Mesenchymal stem cell (in vitro differentiated cells and primary cell): ENCODE data around the gene PTK6.

Experiments
- DNase-seq: peaks from one replicate; pipeline ENCODE4 v3.0.0-alpha.2; 2013
- H2AFZ ChIP-seq: one replicate; pipeline ENCODE4 v1.6.1; 2013; ENCODE audit warnings: low read depth, mild to moderate bottlenecking, control low read depth, inconsistent platforms, low read length, moderate library complexity
- H2AK5ac ChIP-seq: 2 replicates; pipeline ENCODE4 v1.6.1; 2013; ENCODE audit warnings: low read length, moderate library complexity, mild to moderate bottlenecking, inconsistent platforms; ENCODE audit not compliant: severe bottlenecking
- H2BK120ac ChIP-seq: one replicate; pipeline ENCODE4 v1.6.1; 2013; ENCODE audit warnings: low read depth, mild to moderate bottlenecking, inconsistent platforms, low read length, moderate library complexity
- H2BK12ac ChIP-seq, 2 experiments: one replicate each; pipeline ENCODE4 v1.6.1; 2013; ENCODE audit warnings: inconsistent platforms in 2 of 2, low read length in 2 of 2, mild to moderate bottlenecking in 2 of 2, moderate library complexity in 2 of 2, control low read depth in 1 of 2
- H2BK15ac ChIP-seq: one replicate; pipeline ENCODE4 v1.6.1; 2013; ENCODE audit warnings: mild to moderate bottlenecking, low read depth, inconsistent platforms; ENCODE audit not compliant: poor library complexity, severe bottlenecking
- H2BK5ac ChIP-seq: 2 replicates; pipeline ENCODE4 v1.6.1; 2013; ENCODE audit warnings: low read depth, mild to moderate bottlenecking, low read length, control low read depth, inconsistent platforms; ENCODE audit not compliant: poor library complexity, severe bottlenecking
- H3K14ac ChIP-seq, 2 experiments: one replicate each; pipeline ENCODE4 v1.6.1; 2013; ENCODE audit warnings: inconsistent platforms in 2 of 2, low read length in 2 of 2, control low read depth in 1 of 2, mild to moderate bottlenecking in 1 of 2, moderate library complexity in 1 of 2
- H3K18ac ChIP-seq, 2 experiments: one replicate each; pipeline ENCODE4 v1.6.1; 2013; ENCODE audit warnings: inconsistent platforms in 2 of 2, low read length in 2 of 2, control low read depth in 1 of 2, low read depth in 1 of 2, mild to moderate bottlenecking in 1 of 2
- H3K23ac ChIP-seq, 2 experiments: one replicate each; pipeline ENCODE4 v1.6.1; 2013; ENCODE audit warnings: inconsistent platforms in 2 of 2, low read length in 2 of 2, mild to moderate bottlenecking in 2 of 2, moderate library complexity in 2 of 2, control low read depth in 1 of 2
- H3K27ac ChIP-seq: 2 replicates; pipeline ENCODE4 v1.5.1; 2013; ENCODE audit warnings: mild to moderate bottlenecking, moderate library complexity, low read length, control low read depth, inconsistent platforms; ENCODE audit not compliant: poor library complexity, severe bottlenecking
- H3K27me3 ChIP-seq, 2 experiments: 2 replicates each; pipeline versions ENCODE4 v1.6.1 to v1.7.0; 2013; ENCODE audit warnings: low read length in 2 of 2, mild to moderate bottlenecking in 2 of 2, moderate library complexity in 2 of 2, control low read depth in 1 of 2, inconsistent platforms in 1 of 2; ENCODE audit not compliant: control insufficient read depth in 1 of 2, insufficient read depth in 1 of 2
- H3K36me3 ChIP-seq, 2 experiments: 2 replicates each; pipeline versions ENCODE4 v1.6.1 to v1.7.0; 2013; ENCODE audit warnings: low read length in 2 of 2, control low read depth in 1 of 2, inconsistent platforms in 1 of 2, low read depth in 1 of 2, mild to moderate bottlenecking in 1 of 2; ENCODE audit not compliant: insufficient read depth in 2 of 2, control insufficient read depth in 1 of 2
- H3K4ac ChIP-seq, 2 experiments: one replicate each; pipeline ENCODE4 v1.6.1; 2013; ENCODE audit warnings: inconsistent platforms in 2 of 2, low read length in 2 of 2, mild to moderate bottlenecking in 2 of 2, moderate library complexity in 2 of 2, control low read depth in 1 of 2, low read depth in 1 of 2
- H3K4me1 ChIP-seq: 2 replicates; pipeline ENCODE4 v1.6.1; 2013; ENCODE audit warnings: low read depth, low read length, control low read depth; ENCODE audit not compliant: control insufficient read depth, insufficient read depth
- H3K4me2 ChIP-seq: 2 replicates; pipeline ENCODE4 v1.6.1; 2013; ENCODE audit warnings: low read length, mild to moderate bottlenecking, inconsistent platforms; ENCODE audit not compliant: poor library complexity, severe bottlenecking
- H3K4me3 ChIP-seq, 2 experiments: 2 replicates each; pipeline versions ENCODE4 v1.5.1 to v1.7.0; 2013; ENCODE audit warnings: low read length in 2 of 2, mild to moderate bottlenecking in 2 of 2, control low read depth in 1 of 2, low read depth in 1 of 2; ENCODE audit not compliant: insufficient read depth in 1 of 2
- H3K79me1 ChIP-seq: replicated peaks from 2 replicates; pipeline ENCODE4 v1.6.1; 2013; ENCODE audit warnings: mild to moderate bottlenecking, control low read depth, low read length, inconsistent platforms; ENCODE audit not compliant: poor library complexity, severe bottlenecking
- H3K9ac ChIP-seq: 2 replicates; pipeline ENCODE4 v1.7.0; 2013; ENCODE audit warnings: mild to moderate bottlenecking, low read length, moderate library complexity
- H3K9me3 ChIP-seq: 2 replicates; pipeline ENCODE4 v1.7.0; 2013; ENCODE audit warnings: mild to moderate bottlenecking, low read length; ENCODE audit not compliant: control insufficient read depth
- H4K8ac ChIP-seq: one replicate; pipeline ENCODE4 v1.6.1; 2013; ENCODE audit warnings: inconsistent platforms, mild to moderate bottlenecking, low read length, moderate library complexity
- H4K91ac ChIP-seq: one replicate; pipeline ENCODE4 v1.6.1; 2013; ENCODE audit warnings: mild to moderate bottlenecking, low read length, inconsistent platforms
- WGBS: methylation state at CpG from one replicate; pipeline ENCODE4 v1.1.7; 2013; ENCODE audit warnings: mixed read lengths; 5-methylcytosine and 5-hydroxymethylcytosine counted together

The PTK6 gene

GRCh38 chr20:63497946-63498935 is 38.9 kb downstream of the PTK6 start:
- Histone ChIP-seq H3K36me3 (peaks cover 0 to 4% of the 10 kb centered on the region in 2 experiments), H2AK5ac (no peak overlapping the region), H3K4ac (no peak overlapping the region), H2BK5ac (no peak overlapping the region), H3K23ac (peak overlapping the region in 1 of 2 experiments; percentile 14), H2AFZ (no peak overlapping the region), H2BK120ac (no peak overlapping the region), H4K8ac (no peak overlapping the region), H2BK12ac (no peak overlapping the region), H3K79me1 (no peaks in the 10 kb centered on the region), H3K9ac (no peak overlapping the region), H3K4me1 (peaks cover 32% of the 10 kb centered on the region), H3K27me3 (peaks cover 35 to 77% of the 10 kb centered on the region in 2 experiments), H3K4me3 (no peak overlapping the region), H3K27ac (no peak overlapping the region), H3K9me3 (no peaks in the 10 kb centered on the region), H3K18ac (no peak overlapping the region), H2BK15ac (no peak overlapping the region), H4K91ac (no peak overlapping the region), H3K14ac (no peak overlapping the region), H3K4me2 (peak overlapping the region; percentile 19)
- 5% methylated on average over 38 of the region's 60 CpGs for WGBS
- DNase-seq: peak; percentile 65

- Histone ChIP-seq H4K91ac (no peak overlapping the region), H3K79me1 (no peaks in the 10 kb centered on the region), H4K8ac (no peak overlapping the region), H2BK5ac (no peak overlapping the region), H3K4me2 (no peak overlapping the region), H3K27ac (no peak overlapping the region), H2AK5ac (no peak overlapping the region), H3K9me3 (peaks cover 4% of the 10 kb centered on the region), H3K9ac (no peak overlapping the region), H3K27me3 (peaks cover 30 to 69% of the 10 kb centered on the region in 2 experiments), H3K14ac (no peak overlapping the region), H2AFZ (no peak overlapping the region), H2BK12ac (no peak overlapping the region), H2BK15ac (no peak overlapping the region), H3K23ac (no peak overlapping the region), H3K4me3 (no peak overlapping the region), H3K4ac (no peak overlapping the region), H2BK120ac (no peak overlapping the region), H3K36me3 (peaks cover 0 to 4% of the 10 kb centered on the region in 2 experiments), H3K18ac (no peak overlapping the region), H3K4me1 (peaks cover 28% of the 10 kb centered on the region)
- 84% methylated on average over 19 of the region's 20 CpGs for WGBS
- no peak for DNase-seq
Measured at GRCh38 chr20:63497138-63497945, 39.8 kb downstream of the PTK6 start.

- no peak for DNase-seq
- Histone ChIP-seq H3K79me1 (no peaks in the 10 kb centered on the region), H3K18ac (no peak overlapping the region), H3K14ac (peak overlapping the region in 1 of 2 experiments; percentile 63), H3K36me3 (peaks cover 0 to 4% of the 10 kb centered on the region in 2 experiments), H3K9me3 (peaks cover 6% of the 10 kb centered on the region), H2AK5ac (no peak overlapping the region), H2BK15ac (no peak overlapping the region), H2BK120ac (no peak overlapping the region), H3K23ac (peak overlapping the region in 1 of 2 experiments; percentile 86), H2AFZ (peak overlapping the region; percentile 29), H3K27ac (no peak overlapping the region), H2BK5ac (no peak overlapping the region), H4K8ac (no peak overlapping the region), H3K4me1 (peaks cover 24% of the 10 kb centered on the region), H3K9ac (no peak overlapping the region), H3K4ac (no peak overlapping the region), H3K27me3 (peaks cover 30 to 65% of the 10 kb centered on the region in 2 experiments), H3K4me2 (peak overlapping the region; percentile 68), H2BK12ac (no peak overlapping the region), H4K91ac (no peak overlapping the region), H3K4me3 (peak overlapping the region in 1 of 2 experiments; percentile 70)
- WGBS: 64% methylated on average over 16 of the region's 16 CpGs
Measured at GRCh38 chr20:63496596-63497120, 40.5 kb downstream of the PTK6 start.
